HG02610 (cell line): ENCODE measurements around the gene GPR160.
"Not testable (repeated sequence)": the region's sequence is repeated elsewhere in the genome, so short reads cannot be mapped to it uniquely, and the experiment has no call there.

Source experiments
- ATAC-seq: cut with Tn5 transposase; IDR thresholded peaks from one replicate; pipeline ENCODE4 v1.9.1; 2021; ENCODE audit warnings: mild to moderate bottlenecking, moderate library complexity; ENCODE audit not compliant: unreplicated experiment

Gene GPR160

GRCh38 chr3:170109579-170110293 lies 71.9 kb downstream of the GPR160 start:
- no peak for ATAC-seq

GRCh38 chr3:170111147-170111771 lies 73.5 kb downstream of the GPR160 start:
- no peak for ATAC-seq

- ATAC-seq: not testable (repeated sequence)
Observed at GRCh38 chr3:170114165-170114564, 76.4 kb downstream of the GPR160 start.

- ATAC-seq: no peak
Observed at GRCh38 chr3:170117134-170117533, 79.3 kb downstream of the GPR160 start.

- peak; percentile 87 for ATAC-seq
Observed at GRCh38 chr3:170128259-170128976, 90.6 kb downstream of the GPR160 start.

GRCh38 chr3:170128977-170129431 lies 91.2 kb downstream of the GPR160 start:
- ATAC-seq: peak; percentile 72

- ATAC-seq: no peak
Observed at GRCh38 chr3:170130532-170130931, 92.7 kb downstream of the GPR160 start.

GRCh38 chr3:170132335-170132734 lies 94.5 kb downstream of the GPR160 start:
- no peak for ATAC-seq
